Upper lobe of left lung (tissue), 4 donors: ENCODE measurements around the gene ZXDA.
"Not testable (repeated sequence)": the region's sequence is repeated elsewhere in the genome, so short reads cannot be mapped to it uniquely, and the experiment has no call there.

ENCODE experiments used
- EP300 ChIP-seq, 4 donors: sonication (generic); formaldehyde crosslinking; IDR thresholded peaks; one replicate each; pipeline ENCODE4 v1.5.1; 2017; ENCODE audit warnings: antibody characterized with exemption in 4 of 4, control low read depth in 2 of 4
- POLR2A ChIP-seq, 4 donors: fragments of 450-650 bp; IDR thresholded peaks; one replicate each; pipeline ENCODE4 v1.5.1; 2016 to 2017; ENCODE audit warnings: antibody characterized with exemption in 4 of 4, mild to moderate bottlenecking in 2 of 4
- POLR2AphosphoS5 ChIP-seq, 2 donors: sonication (generic); formaldehyde crosslinking; IDR thresholded peaks; one replicate each; pipeline ENCODE4 v1.5.1; 2017; ENCODE audit warnings: antibody characterized with exemption in 2 of 2
- TF ChIP-seq, protein P1 (sequence below), 6 experiments: fragments of 450-650 bp in 4 of 6; fragments of 200-600 bp in 2 of 6; sonication (generic) in 2 of 6; IDR thresholded peaks; one replicate each; pipeline ENCODE4 v1.5.1; 2016 to 2019; ENCODE audit warnings: antibody characterized with exemption in 6 of 6

DNA sequence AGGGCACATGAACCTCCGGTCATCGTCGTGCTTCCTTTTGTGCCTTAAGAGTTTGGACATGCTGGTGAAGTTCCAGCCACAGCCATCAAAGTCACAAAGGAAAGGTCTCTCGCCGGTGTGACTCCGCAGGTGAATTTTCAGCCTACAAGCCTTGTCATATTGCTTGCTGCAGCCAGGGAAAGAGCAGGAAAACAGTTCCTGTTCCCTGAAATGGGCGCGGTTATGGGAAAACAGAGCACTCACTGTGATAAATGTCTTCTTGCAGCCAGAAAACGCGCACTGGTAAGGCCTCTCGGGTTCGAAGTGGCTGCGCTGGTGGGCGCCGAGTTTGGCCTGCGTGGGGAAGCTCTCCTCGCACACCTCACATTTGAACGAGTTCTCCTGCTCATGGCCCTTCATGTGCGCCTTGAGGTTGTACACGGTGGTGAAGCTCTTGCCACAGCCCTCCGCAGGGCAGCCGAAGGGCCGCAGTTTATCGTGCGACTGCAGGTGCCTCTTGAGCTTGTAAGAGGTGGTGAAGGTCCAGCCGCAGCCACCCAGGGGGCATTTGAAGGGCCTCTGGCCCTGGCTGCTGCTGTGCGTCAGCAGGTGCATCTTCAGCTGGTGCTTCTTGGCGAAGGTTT, 1.2 kb downstream of the ZXDA start:
- TF ChIP-seq, protein P1, sequence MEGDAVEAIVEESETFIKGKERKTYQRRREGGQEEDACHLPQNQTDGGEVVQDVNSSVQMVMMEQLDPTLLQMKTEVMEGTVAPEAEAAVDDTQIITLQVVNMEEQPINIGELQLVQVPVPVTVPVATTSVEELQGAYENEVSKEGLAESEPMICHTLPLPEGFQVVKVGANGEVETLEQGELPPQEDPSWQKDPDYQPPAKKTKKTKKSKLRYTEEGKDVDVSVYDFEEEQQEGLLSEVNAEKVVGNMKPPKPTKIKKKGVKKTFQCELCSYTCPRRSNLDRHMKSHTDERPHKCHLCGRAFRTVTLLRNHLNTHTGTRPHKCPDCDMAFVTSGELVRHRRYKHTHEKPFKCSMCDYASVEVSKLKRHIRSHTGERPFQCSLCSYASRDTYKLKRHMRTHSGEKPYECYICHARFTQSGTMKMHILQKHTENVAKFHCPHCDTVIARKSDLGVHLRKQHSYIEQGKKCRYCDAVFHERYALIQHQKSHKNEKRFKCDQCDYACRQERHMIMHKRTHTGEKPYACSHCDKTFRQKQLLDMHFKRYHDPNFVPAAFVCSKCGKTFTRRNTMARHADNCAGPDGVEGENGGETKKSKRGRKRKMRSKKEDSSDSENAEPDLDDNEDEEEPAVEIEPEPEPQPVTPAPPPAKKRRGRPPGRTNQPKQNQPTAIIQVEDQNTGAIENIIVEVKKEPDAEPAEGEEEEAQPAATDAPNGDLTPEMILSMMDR (IDR thresholded peaks at IDR 0.05): peak in 1 of 6 experiments; percentile 15
- not testable (repeated sequence) for TF ChIP-seq POLR2AphosphoS5, POLR2A, EP300 (IDR thresholded peaks at IDR 0.05)
